ENCODE measurements around the gene SPRTN. TPM values are rescaled to one million over a fixed set of nuclear protein-coding genes. Genes with fewer than 3 reads are reported as not detected.
A peak's percentile ranks its signal among the peaks of the same experiment; 100 is the strongest.

Gene SPRTN
- total and polyA plus RNA-seq, 5 donors from 2014 or later: 18.5 to 31.3 (median 26.4) TPM

DNA sequence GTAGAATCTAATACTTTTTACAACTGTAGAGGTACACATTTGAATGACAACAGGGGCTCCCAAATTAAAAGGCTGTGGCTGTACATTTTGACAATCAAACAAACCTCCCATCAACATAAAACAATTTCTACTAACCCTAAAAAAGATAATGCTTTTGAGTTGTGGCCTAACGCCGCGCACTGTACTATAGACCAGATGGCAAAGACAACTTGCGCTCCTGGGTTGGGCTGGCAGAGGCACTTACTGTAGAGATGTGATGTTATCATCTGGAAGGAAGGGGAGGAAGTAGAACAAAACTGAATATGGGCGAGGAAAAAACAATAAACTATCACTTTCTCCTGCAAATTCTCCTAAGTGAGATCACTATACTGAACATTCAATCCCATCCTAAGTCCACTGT lies 26.1 kb downstream of the SPRTN start:
- DNase-seq: no peak
- Histone ChIP-seq H3K27me3 (ENCODE audit: control insufficient read depth, insufficient read depth, low read length) (no peaks in the 10 kb centered on the region), H3K36me3 (ENCODE audit: control insufficient read depth, insufficient read depth, low read length) (peaks cover 22% of the 10 kb centered on the region), H3K9me3 (ENCODE audit: control insufficient read depth in 2 of 2, low read length in 2 of 2) (no peaks in the 10 kb centered on the region), H3K27ac (ENCODE audit: insufficient read depth, low read length, poor library complexity, severe bottlenecking) (no peak overlapping the region), H3K4me1 (ENCODE audit: control insufficient read depth, insufficient read depth, low read length, poor library complexity, severe bottlenecking) (no peaks in the 10 kb centered on the region), H3K4me3 (ENCODE audit: low read depth, low read length) (no peak overlapping the region)
- H3K4me1 Mint-ChIP-seq: peaks cover 0 to 4% (median 1%) of the 10 kb centered on the region in 4 donors
- H3K27me3 Mint-ChIP-seq: no peaks in the 10 kb centered on the region
- no peak for ATAC-seq (ENCODE audit: low read depth in 2 of 2)
- no peaks in the 10 kb centered on the region for H3K9me3 Mint-ChIP-seq
- no peak overlapping the region for H3K4me3 Mint-ChIP-seq
- H3K27ac Mint-ChIP-seq: peak overlapping the region in 1 of 3 donors; percentile 72
- peaks cover 32% of the 10 kb centered on the region for H3K36me3 Mint-ChIP-seq

DNA sequence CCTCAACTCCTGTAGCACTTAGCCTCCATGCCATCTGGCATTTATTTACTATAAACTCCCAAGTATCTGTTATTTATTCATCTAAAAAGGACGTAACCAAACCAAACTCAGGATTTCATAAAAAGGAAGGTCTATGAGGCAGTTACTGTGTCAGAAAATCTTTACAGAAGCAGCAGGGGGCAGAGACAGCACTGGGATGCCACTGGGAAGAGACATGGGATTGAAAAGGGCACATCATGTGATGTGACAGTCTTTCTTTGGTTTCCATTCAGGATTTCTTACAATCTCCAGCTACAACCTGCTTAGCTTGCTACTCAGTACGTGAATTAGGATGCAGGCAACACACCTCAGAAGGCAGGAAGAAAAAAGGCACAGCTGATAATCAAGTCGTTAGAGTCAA lies 31.2 kb downstream of the SPRTN start:
- DNase-seq (no peak), ATAC-seq (ENCODE audit: low read depth in 2 of 2) (no peak)
- no peaks in the 10 kb centered on the region for H3K27me3 ChIP-seq (ENCODE audit: control insufficient read depth, insufficient read depth, low read length)
- peaks cover 29% of the 10 kb centered on the region for H3K36me3 ChIP-seq (ENCODE audit: control insufficient read depth, insufficient read depth, low read length)
- no peak overlapping the region for H3K4me3 ChIP-seq (ENCODE audit: low read depth, low read length)
- H3K27ac ChIP-seq (ENCODE audit: insufficient read depth, low read length, poor library complexity, severe bottlenecking): no peak overlapping the region
- Mint-ChIP-seq H3K9me3 (no peaks in the 10 kb centered on the region), H3K27me3 (no peaks in the 10 kb centered on the region), H3K27ac (peak overlapping the region in 2 of 3 donors; percentile 1 to 12), H3K36me3 (peaks cover 16% of the 10 kb centered on the region), H3K4me1 (peaks cover 0 to 9% (median 3%) of the 10 kb centered on the region in 4 donors), H3K4me3 (no peak overlapping the region)
- H3K9me3 ChIP-seq (ENCODE audit: control insufficient read depth in 2 of 2, low read length in 2 of 2): no peaks in the 10 kb centered on the region
- H3K4me1 ChIP-seq (ENCODE audit: control insufficient read depth, insufficient read depth, low read length, poor library complexity, severe bottlenecking): no peaks in the 10 kb centered on the region

DNA sequence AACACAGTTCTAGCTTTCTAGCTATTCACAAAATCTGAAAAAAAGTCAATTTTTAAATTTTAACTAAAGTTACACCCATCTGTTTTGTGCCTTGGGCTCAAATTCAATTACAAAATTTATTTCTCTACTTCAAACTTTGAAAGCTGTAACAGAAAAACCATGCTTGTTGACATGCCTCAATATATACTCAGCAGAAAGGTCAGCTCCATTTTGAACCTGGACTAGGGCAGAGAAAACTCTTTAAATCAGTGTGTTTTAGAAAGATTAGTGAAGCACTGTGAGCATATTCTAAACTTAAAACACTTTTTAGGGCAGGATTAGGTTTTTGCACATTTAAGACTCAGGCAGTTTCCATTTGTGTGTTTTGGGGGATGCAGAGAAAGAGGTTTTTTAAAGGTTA lies 34.4 kb downstream of the SPRTN start:
- Histone ChIP-seq H3K4me1 (ENCODE audit: control insufficient read depth, insufficient read depth, low read length, poor library complexity, severe bottlenecking) (peaks cover 10% of the 10 kb centered on the region), H3K27me3 (ENCODE audit: control insufficient read depth, insufficient read depth, low read length) (no peaks in the 10 kb centered on the region), H3K27ac (ENCODE audit: insufficient read depth, low read length, poor library complexity, severe bottlenecking) (no peak overlapping the region), H3K36me3 (ENCODE audit: control insufficient read depth, insufficient read depth, low read length) (peaks cover 17% of the 10 kb centered on the region), H3K9me3 (ENCODE audit: control insufficient read depth in 2 of 2, low read length in 2 of 2) (no peaks in the 10 kb centered on the region), H3K4me3 (ENCODE audit: low read depth, low read length) (no peak overlapping the region)
- no peak overlapping the region for H3K27ac Mint-ChIP-seq
- DNase-seq (no peak), ATAC-seq (ENCODE audit: low read depth in 2 of 2) (no peak)
- H3K4me1 Mint-ChIP-seq: peaks cover 11 to 21% (median 18%) of the 10 kb centered on the region in 4 donors
- H3K9me3 Mint-ChIP-seq: no peaks in the 10 kb centered on the region
- no peaks in the 10 kb centered on the region for H3K27me3 Mint-ChIP-seq
- H3K4me3 Mint-ChIP-seq: no peak overlapping the region
- peaks cover 4% of the 10 kb centered on the region for H3K36me3 Mint-ChIP-seq

DNA sequence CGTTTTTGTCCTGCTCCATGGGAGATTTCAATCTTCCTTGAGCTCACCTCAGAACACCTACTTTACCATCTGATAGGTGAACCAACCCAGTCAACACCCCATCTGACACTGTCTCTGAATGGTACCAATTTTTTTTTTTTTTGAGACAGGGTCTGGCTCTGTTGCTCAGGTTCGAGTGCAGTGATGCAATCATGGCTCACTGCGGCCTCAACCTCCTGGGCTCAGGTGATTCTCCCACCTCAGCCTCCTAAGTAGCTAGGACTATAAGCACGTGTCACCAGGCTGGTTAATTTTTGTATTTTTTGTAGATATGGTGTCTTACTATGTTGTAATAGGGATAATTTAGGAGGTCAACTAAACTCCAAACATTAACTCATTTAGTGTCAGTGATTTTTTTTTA lies 36.3 kb downstream of the SPRTN start:
- Mint-ChIP-seq H3K4me3 (no peak overlapping the region), H3K36me3 (peaks cover 4% of the 10 kb centered on the region), H3K9me3 (no peaks in the 10 kb centered on the region), H3K27me3 (no peaks in the 10 kb centered on the region), H3K27ac (peak overlapping the region in 1 of 3 donors; percentile 21), H3K4me1 (peaks cover 12 to 35% (median 28%) of the 10 kb centered on the region in 4 donors)
- ATAC-seq (ENCODE audit: low read depth in 2 of 2) (no peak), DNase-seq (no peak)
- Histone ChIP-seq H3K4me1 (ENCODE audit: control insufficient read depth, insufficient read depth, low read length, poor library complexity, severe bottlenecking) (peaks cover 15% of the 10 kb centered on the region), H3K4me3 (ENCODE audit: low read depth, low read length) (no peak overlapping the region), H3K27ac (ENCODE audit: insufficient read depth, low read length, poor library complexity, severe bottlenecking) (no peak overlapping the region), H3K27me3 (ENCODE audit: control insufficient read depth, insufficient read depth, low read length) (no peaks in the 10 kb centered on the region), H3K9me3 (ENCODE audit: control insufficient read depth in 2 of 2, low read length in 2 of 2) (no peaks in the 10 kb centered on the region), H3K36me3 (ENCODE audit: control insufficient read depth, insufficient read depth, low read length) (peaks cover 10% of the 10 kb centered on the region)

DNA sequence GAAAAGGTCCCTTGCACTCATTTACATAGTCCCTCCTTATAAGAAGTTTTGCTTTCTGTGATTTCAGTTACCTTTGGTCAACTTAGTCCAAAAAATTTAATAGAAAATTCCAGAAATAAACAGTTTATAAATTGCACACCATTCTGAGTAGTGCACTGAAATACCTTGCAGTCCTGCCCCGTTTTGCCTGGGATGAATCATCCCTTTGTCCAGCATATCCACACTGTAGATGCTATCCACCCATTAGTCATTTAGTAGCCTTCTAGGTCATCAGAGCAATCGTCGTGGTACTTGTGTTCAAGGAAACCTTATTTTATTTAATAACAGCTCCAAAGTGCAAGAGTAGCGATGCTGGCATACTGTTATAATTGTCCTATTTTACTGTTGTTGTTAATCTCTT lies 38.0 kb downstream of the SPRTN start:
- peaks cover 10 to 46% (median 35%) of the 10 kb centered on the region in 4 donors for H3K4me1 Mint-ChIP-seq
- peaks cover 20% of the 10 kb centered on the region for H3K4me1 ChIP-seq (ENCODE audit: control insufficient read depth, insufficient read depth, low read length, poor library complexity, severe bottlenecking)
- H3K4me3 ChIP-seq (ENCODE audit: low read depth, low read length): no peak overlapping the region
- H3K27me3 Mint-ChIP-seq: no peaks in the 10 kb centered on the region
- H3K27me3 ChIP-seq (ENCODE audit: control insufficient read depth, insufficient read depth, low read length): no peaks in the 10 kb centered on the region
- no peak for ATAC-seq (ENCODE audit: low read depth in 2 of 2)
- no peak overlapping the region for H3K4me3 Mint-ChIP-seq
- peaks cover 2% of the 10 kb centered on the region for H3K36me3 ChIP-seq (ENCODE audit: control insufficient read depth, insufficient read depth, low read length)
- no peak overlapping the region for H3K27ac ChIP-seq (ENCODE audit: insufficient read depth, low read length, poor library complexity, severe bottlenecking)
- DNase-seq: no peak
- no peaks in the 10 kb centered on the region for H3K36me3 Mint-ChIP-seq
- H3K27ac Mint-ChIP-seq: no peak overlapping the region
- H3K9me3 ChIP-seq (ENCODE audit: control insufficient read depth in 2 of 2, low read length in 2 of 2): no peaks in the 10 kb centered on the region
- H3K9me3 Mint-ChIP-seq: no peaks in the 10 kb centered on the region

DNA sequence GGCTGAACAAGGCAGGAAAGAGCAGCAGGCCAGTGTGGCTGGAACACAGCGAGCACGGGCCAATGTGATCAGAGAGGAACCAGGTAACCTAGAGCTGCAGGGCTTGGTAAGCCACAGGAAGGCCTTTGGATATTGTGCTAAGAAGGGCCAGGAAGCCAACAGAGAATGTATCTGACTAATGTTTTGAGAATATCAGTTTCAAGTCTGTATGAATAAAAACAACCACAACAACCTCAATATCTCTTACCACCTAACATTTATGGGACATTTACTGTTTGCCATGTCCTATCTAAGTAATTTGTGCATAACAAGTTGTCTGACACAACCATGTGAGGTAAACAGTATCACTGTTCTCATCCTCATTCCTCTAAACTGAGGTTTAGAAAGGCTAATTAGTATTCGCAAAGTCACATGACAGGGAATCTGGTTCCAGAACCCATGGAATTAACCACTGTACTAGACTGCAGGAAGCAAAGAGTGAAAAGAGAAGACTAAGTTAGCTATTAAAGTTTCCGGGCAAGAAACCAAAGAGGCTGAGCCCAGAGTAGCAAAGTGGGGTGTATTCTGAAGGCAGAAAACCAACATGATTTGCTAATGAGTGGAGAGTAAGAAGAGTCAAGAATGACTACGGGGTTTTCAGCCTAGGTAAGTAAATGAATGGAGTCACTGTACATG lies 38.9 kb downstream of the SPRTN start:
- peak overlapping the region in 1 of 4 donors; percentile 12 for H3K4me3 Mint-ChIP-seq
- ATAC-seq (ENCODE audit: low read depth in 2 of 2): peak in 1 of 2 donors; percentile 34

DNA sequence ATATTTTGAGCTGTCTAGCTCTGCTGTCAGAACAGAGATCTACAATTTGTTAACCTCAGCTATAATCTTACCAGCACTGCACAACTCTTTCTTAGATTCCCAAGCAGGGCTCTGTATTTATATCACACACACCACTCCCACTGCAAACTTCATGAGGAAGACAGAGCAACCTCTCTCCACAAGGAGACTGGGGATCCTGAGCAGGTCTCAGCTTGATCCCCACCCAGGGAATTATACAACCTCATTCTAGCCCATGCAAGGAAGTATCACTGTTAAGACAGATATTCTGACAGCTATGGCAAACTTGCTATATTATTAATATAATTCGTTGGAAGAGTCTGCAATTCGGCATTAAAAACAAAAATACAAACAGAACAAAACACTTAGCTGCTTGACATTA lies 43.6 kb downstream of the SPRTN start:
- H3K27ac Mint-ChIP-seq: peak overlapping the region in 2 of 3 donors; percentile 11 to 49
- no peaks in the 10 kb centered on the region for H3K9me3 Mint-ChIP-seq
- peaks cover 10 to 46% (median 34%) of the 10 kb centered on the region in 4 donors for H3K4me1 Mint-ChIP-seq

More for the DNA sequence above, 38.9 kb downstream of the SPRTN start:
- peak overlapping the region; percentile 13 for H3K4me3 ChIP-seq (ENCODE audit: low read depth, low read length)
- Mint-ChIP-seq H3K4me1 (peaks cover 15 to 54% (median 42%) of the 10 kb centered on the region in 4 donors), H3K9me3 (no peaks in the 10 kb centered on the region), H3K27ac (peak overlapping the region; percentile 14 to 75 (median 65)), H3K27me3 (no peaks in the 10 kb centered on the region), H3K36me3 (no peaks in the 10 kb centered on the region)
- H3K27me3 ChIP-seq (ENCODE audit: control insufficient read depth, insufficient read depth, low read length): no peaks in the 10 kb centered on the region
- no peaks in the 10 kb centered on the region for H3K9me3 ChIP-seq (ENCODE audit: control insufficient read depth in 2 of 2, low read length in 2 of 2)
- H3K27ac ChIP-seq (ENCODE audit: insufficient read depth, low read length, poor library complexity, severe bottlenecking): no peak overlapping the region
- peak in 1 of 3 donors; percentile 40 for DNase-seq
- H3K4me1 ChIP-seq (ENCODE audit: control insufficient read depth, insufficient read depth, low read length, poor library complexity, severe bottlenecking): peaks cover 20% of the 10 kb centered on the region
- H3K36me3 ChIP-seq (ENCODE audit: control insufficient read depth, insufficient read depth, low read length): no peaks in the 10 kb centered on the region

DNA sequence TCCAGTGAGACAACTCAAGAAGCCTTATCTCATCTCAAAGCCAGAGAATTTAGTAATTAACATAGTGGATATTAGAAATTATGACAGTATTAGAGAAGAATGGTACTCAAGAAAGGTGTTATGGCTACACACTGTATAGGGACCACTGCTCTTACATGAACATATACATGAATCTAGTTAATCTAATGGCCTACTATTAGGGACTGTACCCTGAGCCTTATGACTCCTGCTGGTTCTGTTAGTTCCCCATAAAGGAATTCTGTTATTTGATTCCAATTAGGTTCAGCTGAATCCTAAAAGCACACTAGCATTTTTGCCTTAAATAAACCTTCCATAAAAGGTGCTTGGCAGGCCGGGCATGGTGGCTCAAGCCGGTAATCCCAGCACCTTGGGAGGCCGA lies 44.3 kb downstream of the SPRTN start:
- no peak for DNase-seq
- Mint-ChIP-seq H3K27ac (no peak overlapping the region), H3K36me3 (no peaks in the 10 kb centered on the region), H3K4me1 (peaks cover 10 to 44% (median 31%) of the 10 kb centered on the region in 4 donors), H3K4me3 (no peak overlapping the region), H3K27me3 (no peaks in the 10 kb centered on the region), H3K9me3 (no peaks in the 10 kb centered on the region)
- Histone ChIP-seq H3K9me3 (ENCODE audit: control insufficient read depth in 2 of 2, low read length in 2 of 2) (no peaks in the 10 kb centered on the region), H3K4me3 (ENCODE audit: low read depth, low read length) (no peak overlapping the region), H3K27me3 (ENCODE audit: control insufficient read depth, insufficient read depth, low read length) (no peaks in the 10 kb centered on the region), H3K4me1 (ENCODE audit: control insufficient read depth, insufficient read depth, low read length, poor library complexity, severe bottlenecking) (peaks cover 15% of the 10 kb centered on the region), H3K27ac (ENCODE audit: insufficient read depth, low read length, poor library complexity, severe bottlenecking) (no peak overlapping the region), H3K36me3 (ENCODE audit: control insufficient read depth, insufficient read depth, low read length) (peaks cover 2% of the 10 kb centered on the region)
- no peak for ATAC-seq (ENCODE audit: low read depth in 2 of 2)

More for the DNA sequence above, 43.6 kb downstream of the SPRTN start:
- ATAC-seq (ENCODE audit: low read depth in 2 of 2) (no peak), DNase-seq (no peak)
- Mint-ChIP-seq H3K36me3 (no peaks in the 10 kb centered on the region), H3K4me3 (no peak overlapping the region), H3K27me3 (no peaks in the 10 kb centered on the region)
- Histone ChIP-seq H3K36me3 (ENCODE audit: control insufficient read depth, insufficient read depth, low read length) (peaks cover 2% of the 10 kb centered on the region), H3K27me3 (ENCODE audit: control insufficient read depth, insufficient read depth, low read length) (no peaks in the 10 kb centered on the region), H3K4me3 (ENCODE audit: low read depth, low read length) (no peak overlapping the region), H3K27ac (ENCODE audit: insufficient read depth, low read length, poor library complexity, severe bottlenecking) (no peak overlapping the region), H3K9me3 (ENCODE audit: control insufficient read depth in 2 of 2, low read length in 2 of 2) (no peaks in the 10 kb centered on the region), H3K4me1 (ENCODE audit: control insufficient read depth, insufficient read depth, low read length, poor library complexity, severe bottlenecking) (peaks cover 19% of the 10 kb centered on the region)
